ENCODE data around the gene CLUH.
A peak's percentile ranks its signal among the peaks of the same experiment; 100 is the strongest.

The CLUH gene

DNA sequence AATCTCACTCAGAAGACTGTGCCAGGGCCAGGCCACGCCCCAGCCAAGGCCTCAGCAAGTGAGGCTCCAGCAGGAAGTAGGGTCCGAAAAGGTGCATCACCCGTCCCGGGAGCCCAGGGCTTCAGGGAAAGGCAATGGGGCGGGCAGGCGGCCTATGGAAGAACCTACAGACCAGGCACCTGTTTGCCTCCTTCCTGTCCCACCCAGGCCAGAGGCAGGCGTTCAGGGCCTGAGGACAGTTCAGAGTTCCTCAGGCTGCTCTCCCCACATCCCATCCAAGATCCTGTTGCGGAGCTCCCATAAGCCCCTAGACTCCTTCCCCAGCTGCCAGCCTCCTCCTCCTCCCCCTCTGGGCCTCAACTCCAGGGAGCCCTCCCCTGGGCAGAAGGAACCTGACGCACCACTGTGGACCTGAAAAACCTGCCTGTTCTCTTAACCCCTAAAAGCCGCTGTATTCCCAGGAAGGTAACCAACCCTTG, 2.3 kb downstream of the CLUH start:
- H3K9me3 ChIP-seq (replicated peaks; ENCODE audit: insufficient read depth, low read length), result no peaks in the 10 kb centered on the region
- no peaks in the 10 kb centered on the region for H3K27me3 ChIP-seq (replicated peaks; ENCODE audit: insufficient read depth, low read length)
- no peak overlapping the region for H3K4me3 ChIP-seq (ENCODE audit: low read length)
- peaks cover 79% of the 10 kb centered on the region for H3K79me2 ChIP-seq (ENCODE audit: low read length)
- no peaks in the 10 kb centered on the region for H3K36me3 ChIP-seq (replicated peaks; ENCODE audit: insufficient read depth, low read length)
- no peak overlapping the region for H2AFZ ChIP-seq (ENCODE audit: low read length)
- TF ChIP-seq EZH2phosphoT487 (IDR thresholded peaks at IDR 0.05; ENCODE audit: low read length), result no peak
- H3F3A ChIP-seq (ENCODE audit: insufficient read depth, low read length), result no peaks in the 10 kb centered on the region
- no peaks in the 10 kb centered on the region for H3K9me2 ChIP-seq (replicated peaks; ENCODE audit: insufficient read depth, low read length)
- peaks cover 17% of the 10 kb centered on the region; the same call in 1 of the 2 replicates for H3K4me1 ChIP-seq (ENCODE audit: low read length)
- H3K4me2 ChIP-seq (ENCODE audit: low read depth, low read length), result peak overlapping the region; percentile 93
- 0 out of 2 replicates have a peak overlapping the region, but pooled peaks have one; percentile 75 for H3K9ac ChIP-seq (ENCODE audit: low read length)
- DNase-seq, result no peak
- H3K27ac ChIP-seq (ENCODE audit: low read length), result no peak overlapping the region
- peaks cover 57% of the 10 kb centered on the region for H4K20me1 ChIP-seq (ENCODE audit: insufficient read depth, low read length)

DNA sequence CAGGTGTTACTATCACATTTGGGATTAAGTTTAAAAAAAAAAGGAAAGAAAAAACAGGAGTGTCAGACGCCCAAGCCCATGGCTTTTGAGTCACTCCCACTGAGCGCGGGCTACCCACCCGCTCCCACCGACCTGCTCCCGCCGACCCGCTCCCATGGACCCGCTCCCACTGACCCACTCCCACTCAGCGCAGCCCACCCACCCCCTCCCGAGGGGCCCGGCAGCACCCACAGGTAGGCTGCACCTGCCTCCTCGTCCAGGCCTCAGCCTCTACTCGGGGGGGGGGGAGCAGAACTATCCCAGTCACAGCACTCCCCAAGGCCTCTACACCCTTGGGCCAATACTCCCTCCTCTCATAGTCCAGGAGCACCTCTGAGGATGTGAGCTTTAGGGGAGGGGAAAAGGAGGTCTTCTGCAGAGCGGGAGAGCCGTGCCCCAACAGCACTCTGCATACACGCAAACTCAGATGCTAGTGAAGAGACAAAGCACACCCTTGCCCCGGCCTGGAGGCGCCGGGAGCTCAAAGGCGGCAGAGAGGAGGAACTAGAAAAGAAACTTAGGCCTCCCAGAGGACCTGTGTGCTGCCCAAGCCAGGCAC, 2.9 kb downstream of the CLUH start:
- H4K20me1 ChIP-seq (ENCODE audit: insufficient read depth, low read length), result peaks cover 57% of the 10 kb centered on the region
- no peak overlapping the region for H2AFZ ChIP-seq (ENCODE audit: low read length)
- DNase-seq, result no peak
- no peaks in the 10 kb centered on the region for H3F3A ChIP-seq (ENCODE audit: insufficient read depth, low read length)
- no peak overlapping the region for H3K4me3 ChIP-seq (ENCODE audit: low read length)
- H3K9me3 ChIP-seq (replicated peaks; ENCODE audit: insufficient read depth, low read length), result no peaks in the 10 kb centered on the region
- TF ChIP-seq, protein P1, sequence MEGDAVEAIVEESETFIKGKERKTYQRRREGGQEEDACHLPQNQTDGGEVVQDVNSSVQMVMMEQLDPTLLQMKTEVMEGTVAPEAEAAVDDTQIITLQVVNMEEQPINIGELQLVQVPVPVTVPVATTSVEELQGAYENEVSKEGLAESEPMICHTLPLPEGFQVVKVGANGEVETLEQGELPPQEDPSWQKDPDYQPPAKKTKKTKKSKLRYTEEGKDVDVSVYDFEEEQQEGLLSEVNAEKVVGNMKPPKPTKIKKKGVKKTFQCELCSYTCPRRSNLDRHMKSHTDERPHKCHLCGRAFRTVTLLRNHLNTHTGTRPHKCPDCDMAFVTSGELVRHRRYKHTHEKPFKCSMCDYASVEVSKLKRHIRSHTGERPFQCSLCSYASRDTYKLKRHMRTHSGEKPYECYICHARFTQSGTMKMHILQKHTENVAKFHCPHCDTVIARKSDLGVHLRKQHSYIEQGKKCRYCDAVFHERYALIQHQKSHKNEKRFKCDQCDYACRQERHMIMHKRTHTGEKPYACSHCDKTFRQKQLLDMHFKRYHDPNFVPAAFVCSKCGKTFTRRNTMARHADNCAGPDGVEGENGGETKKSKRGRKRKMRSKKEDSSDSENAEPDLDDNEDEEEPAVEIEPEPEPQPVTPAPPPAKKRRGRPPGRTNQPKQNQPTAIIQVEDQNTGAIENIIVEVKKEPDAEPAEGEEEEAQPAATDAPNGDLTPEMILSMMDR (IDR thresholded peaks at IDR 0.05; ENCODE audit: low read length), result no peak
- no peak for TF ChIP-seq EZH2phosphoT487 (IDR thresholded peaks at IDR 0.05; ENCODE audit: low read length)
- no peak for TF ChIP-seq EZH2 (optimal IDR thresholded peaks at IDR 0.05; ENCODE audit: low read depth, low read length)
- H3K9ac ChIP-seq (ENCODE audit: low read length), result no peak overlapping the region
- peak overlapping the region; percentile 18; the same call in 1 of the 2 replicates for H3K4me2 ChIP-seq (ENCODE audit: low read depth, low read length)
- H3K4me1 ChIP-seq (ENCODE audit: low read length), result peaks cover 17% of the 10 kb centered on the region; the same call in 1 of the 2 replicates
- H3K9me2 ChIP-seq (replicated peaks; ENCODE audit: insufficient read depth, low read length), result no peaks in the 10 kb centered on the region
- H3K36me3 ChIP-seq (replicated peaks; ENCODE audit: insufficient read depth, low read length), result no peaks in the 10 kb centered on the region
- no peak overlapping the region for H3K27ac ChIP-seq (ENCODE audit: low read length)
- no peaks in the 10 kb centered on the region for H3K27me3 ChIP-seq (replicated peaks; ENCODE audit: insufficient read depth, low read length)
- peaks cover 85% of the 10 kb centered on the region for H3K79me2 ChIP-seq (ENCODE audit: low read length)

DNA sequence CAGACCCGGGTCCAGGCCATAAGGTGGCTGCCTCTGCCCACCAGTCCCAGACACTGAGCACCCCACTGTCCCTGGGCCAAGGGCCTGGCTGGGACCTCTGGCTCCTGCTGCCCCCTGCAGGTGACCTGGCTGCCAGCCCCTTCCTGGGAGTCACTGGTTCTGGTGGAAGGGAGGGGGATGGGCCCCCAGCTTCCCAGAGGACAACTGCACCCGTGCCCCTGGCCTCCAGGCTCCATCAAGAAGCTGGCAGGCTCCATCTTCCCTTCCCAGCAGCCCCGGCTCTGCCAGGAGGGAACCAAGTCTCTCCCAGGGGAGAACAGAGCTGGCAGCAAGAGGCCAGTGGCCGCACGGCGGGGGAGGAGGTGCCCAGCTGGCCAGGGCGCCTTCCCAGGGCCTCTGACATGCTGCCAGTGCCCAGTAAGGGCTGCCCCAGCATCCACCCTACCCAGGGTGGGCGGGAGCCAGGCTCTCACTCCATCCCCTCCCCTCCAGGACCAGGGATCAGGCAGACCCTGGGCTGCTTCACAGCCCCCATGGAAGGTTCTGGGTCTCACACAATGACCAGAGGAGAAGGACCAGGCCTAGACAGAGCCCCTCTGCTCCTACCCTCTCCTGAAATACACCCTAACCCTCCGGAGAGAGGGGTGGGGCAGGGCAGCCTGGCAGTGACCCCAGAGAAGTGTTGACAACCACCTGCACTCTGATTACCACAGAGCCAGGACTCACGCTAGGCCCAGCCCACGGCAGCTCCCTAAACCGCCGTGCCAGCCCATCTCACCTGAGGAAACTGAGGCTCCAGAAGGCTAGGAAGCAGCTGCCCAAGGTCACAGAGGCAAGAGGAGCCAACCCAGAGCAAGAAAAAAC, 3.6 kb downstream of the CLUH start:
- no peak overlapping the region for H3K9ac ChIP-seq (ENCODE audit: low read length)

More for the DNA sequence above, 3.6 kb downstream of the CLUH start:
- H3K36me3 ChIP-seq (replicated peaks; ENCODE audit: insufficient read depth, low read length), result no peaks in the 10 kb centered on the region
- H3K9me3 ChIP-seq (replicated peaks; ENCODE audit: insufficient read depth, low read length), result no peaks in the 10 kb centered on the region
- H3K4me2 ChIP-seq (ENCODE audit: low read depth, low read length), result no peak overlapping the region
- H3K4me3 ChIP-seq (ENCODE audit: low read length), result no peak overlapping the region
- no peak overlapping the region for H3K27ac ChIP-seq (ENCODE audit: low read length)
- H3K4me1 ChIP-seq (ENCODE audit: low read length), result peaks cover 17% of the 10 kb centered on the region; the same call in 1 of the 2 replicates
- H2AFZ ChIP-seq (ENCODE audit: low read length), result no peak overlapping the region
- no peaks in the 10 kb centered on the region for H3F3A ChIP-seq (ENCODE audit: insufficient read depth, low read length)
- H3K9me2 ChIP-seq (replicated peaks; ENCODE audit: insufficient read depth, low read length), result no peaks in the 10 kb centered on the region
- TF ChIP-seq EZH2 (optimal IDR thresholded peaks at IDR 0.05; ENCODE audit: low read depth, low read length) (no peak), EZH2phosphoT487 (IDR thresholded peaks at IDR 0.05; ENCODE audit: low read length) (no peak)
- TF ChIP-seq, protein P1 (IDR thresholded peaks at IDR 0.05; ENCODE audit: low read length), result peak; percentile 22
- peaks cover 90% of the 10 kb centered on the region for H3K79me2 ChIP-seq (ENCODE audit: low read length)
- H3K27me3 ChIP-seq (replicated peaks; ENCODE audit: insufficient read depth, low read length), result no peaks in the 10 kb centered on the region
- DNase-seq, result no peak
- H4K20me1 ChIP-seq (ENCODE audit: insufficient read depth, low read length), result peaks cover 57% of the 10 kb centered on the region

Data from MM.1S (cell line).